HepG2 (cell line): ENCODE data around the gene VWA1. TPM values are rescaled to one million over a fixed set of nuclear protein-coding genes. Genes with fewer than 3 reads are reported as not detected.

Source experiments
- AHR ChIP-seq: IDR thresholded peaks from 2 replicates; pipeline ENCODE4 v1.6.1; 2018; ENCODE audit warnings: missing genetic modification reagents, missing compliant biosample characterization
- ARNTL ChIP-seq: sonication (generic); formaldehyde crosslinking; IDR thresholded peaks from 2 replicates; pipeline ENCODE4 v1.4.0; 2020; ENCODE audit warnings: mild to moderate bottlenecking, missing genetic modification reagents
- CBX5 ChIP-seq: sonication (generic); formaldehyde crosslinking; IDR thresholded peaks from 2 replicates; pipeline ENCODE4 v1.4.0; 2020; ENCODE audit warnings: missing genetic modification reagents, borderline replicate concordance
- HIVEP1 ChIP-seq: sonication (generic); formaldehyde crosslinking; IDR thresholded peaks from 2 replicates; pipeline ENCODE4 v1.4.0; 2020; ENCODE audit warnings: mild to moderate bottlenecking, missing genetic modification reagents
- KDM2A ChIP-seq: sonication (generic); formaldehyde crosslinking; IDR thresholded peaks from 2 replicates; pipeline ENCODE4 v1.4.0; 2020; ENCODE audit warnings: low read depth, missing genetic modification reagents, borderline replicate concordance
- KLF13 ChIP-seq: sonication (generic); formaldehyde crosslinking; IDR thresholded peaks from 2 replicates; pipeline ENCODE4 v1.4.0; 2020; ENCODE audit warnings: mild to moderate bottlenecking, missing genetic modification reagents
- KLF16 ChIP-seq, 2 experiments: sonication (generic) in 1 of 2; formaldehyde crosslinking in 1 of 2; IDR thresholded peaks; 2 replicates each; pipeline versions ENCODE4 v1.6.1 to v1.8.0; 2016 to 2023; ENCODE audit warnings: missing genetic modification reagents in 2 of 2, missing compliant biosample characterization in 1 of 2
- MXI1 ChIP-seq: IDR thresholded peaks from 3 replicates; pipeline ENCODE4 v1.6.1; 2012; ENCODE audit warnings: low read depth, low read length, inconsistent platforms, borderline replicate concordance
- NCOA1 ChIP-seq: sonication (generic); formaldehyde crosslinking; IDR thresholded peaks from 2 replicates; pipeline ENCODE4 v1.9.0; 2021; ENCODE audit warnings: missing genetic modification reagents
- POLR2AphosphoS5 ChIP-seq: IDR thresholded peaks from 2 replicates; pipeline ENCODE4 v1.6.1; 2012; ENCODE audit warnings: low read depth, low read length
- ZFP37 ChIP-seq: sonication (generic); formaldehyde crosslinking; IDR thresholded peaks from 2 replicates; pipeline ENCODE4 v1.4.0; 2020; ENCODE audit warnings: missing genetic modification reagents, borderline replicate concordance
- ZFP82 ChIP-seq: sonication (generic); formaldehyde crosslinking; IDR thresholded peaks from 2 replicates; pipeline ENCODE4 v1.5.1; 2020; ENCODE audit warnings: mild to moderate bottlenecking, missing genetic modification reagents, borderline replicate concordance
- ZMAT3 ChIP-seq: sonication (generic); formaldehyde crosslinking; conservative IDR thresholded peaks from 2 replicates; pipeline ENCODE4 v1.7.0; 2021; ENCODE audit warnings: missing genetic modification reagents
- ZNF264 ChIP-seq: sonication (generic); formaldehyde crosslinking; IDR thresholded peaks from 2 replicates; pipeline ENCODE4 v1.4.0; 2020; ENCODE audit warnings: missing genetic modification reagents
- ZNF615 ChIP-seq: sonication (generic); formaldehyde crosslinking; IDR thresholded peaks from 2 replicates; pipeline ENCODE4 v1.5.0; 2020; ENCODE audit warnings: mild to moderate bottlenecking, missing genetic modification reagents, borderline replicate concordance
- ZNF746 ChIP-seq: sonication (generic); formaldehyde crosslinking; IDR thresholded peaks from 2 replicates; pipeline ENCODE4 v1.8.0; 2022; ENCODE audit warnings: mild to moderate bottlenecking, missing genetic modification reagents
- polyA plus RNA-seq, 8 experiments: library from polyadenylated mRNA; depleted of rRNA in 3 of 8; stranded (reverse) in 7 of 8; unstranded in 1 of 8; fragments of >200 nt; fragmentation: Illumina TruSeq in 4 of 8; extraction: Trizol in 4 of 8; gene quantifications; 2 replicates each; pipeline versions ENCODE4 v1.2.1 to v1.2.3, GENCODE V29; 2011 to 2016; ENCODE audit warnings: low read depth in 4 of 8, missing spikeins in 1 of 8, mixed read lengths in 1 of 8; ENCODE audit not compliant: insufficient read depth in 1 of 8
- total RNA-seq, 5 experiments: library from RNA; depleted of rRNA; stranded (reverse); fragments of >200 nt; fragmentation: Illumina TruSeq; extraction: Trizol; gene quantifications; 2 replicates each; pipeline ENCODE4 v1.2.3, GENCODE V29; 2016; ENCODE audit warnings: low read depth in 1 of 5
- TF ChIP-seq, protein P1 (sequence below): sonication (generic); formaldehyde crosslinking; IDR thresholded peaks from 2 replicates; pipeline ENCODE4 v1.5.1; 2020; ENCODE audit warnings: missing genetic modification reagents, mild to moderate bottlenecking, borderline replicate concordance
- TF ChIP-seq, protein P2 (sequence below): sonication (generic); formaldehyde crosslinking; IDR thresholded peaks from 2 replicates; pipeline ENCODE4 v1.4.0; 2020; ENCODE audit warnings: missing genetic modification reagents
- TF ChIP-seq, protein P3 (sequence below): sonication (generic); formaldehyde crosslinking; IDR thresholded peaks from 2 replicates; pipeline ENCODE4 v1.4.0; 2020; ENCODE audit warnings: mild to moderate bottlenecking, missing genetic modification reagents
- TF ChIP-seq, protein P4 (sequence below): sonication (generic); formaldehyde crosslinking; IDR thresholded peaks from 2 replicates; pipeline ENCODE4 v1.4.0; 2020; ENCODE audit warnings: missing genetic modification reagents
- TF ChIP-seq, protein P5 (sequence below): sonication (generic); formaldehyde crosslinking; IDR thresholded peaks from 2 replicates; pipeline ENCODE4 v1.4.0; 2020; ENCODE audit warnings: low read depth, mild to moderate bottlenecking, missing genetic modification reagents

Gene VWA1
- total and polyA plus RNA-seq, 2 of the 13 experiments (the other 11 are each of a cell fraction or from before 2014, with no cell fraction given) = 40.9 to 57.5 TPM

DNA sequence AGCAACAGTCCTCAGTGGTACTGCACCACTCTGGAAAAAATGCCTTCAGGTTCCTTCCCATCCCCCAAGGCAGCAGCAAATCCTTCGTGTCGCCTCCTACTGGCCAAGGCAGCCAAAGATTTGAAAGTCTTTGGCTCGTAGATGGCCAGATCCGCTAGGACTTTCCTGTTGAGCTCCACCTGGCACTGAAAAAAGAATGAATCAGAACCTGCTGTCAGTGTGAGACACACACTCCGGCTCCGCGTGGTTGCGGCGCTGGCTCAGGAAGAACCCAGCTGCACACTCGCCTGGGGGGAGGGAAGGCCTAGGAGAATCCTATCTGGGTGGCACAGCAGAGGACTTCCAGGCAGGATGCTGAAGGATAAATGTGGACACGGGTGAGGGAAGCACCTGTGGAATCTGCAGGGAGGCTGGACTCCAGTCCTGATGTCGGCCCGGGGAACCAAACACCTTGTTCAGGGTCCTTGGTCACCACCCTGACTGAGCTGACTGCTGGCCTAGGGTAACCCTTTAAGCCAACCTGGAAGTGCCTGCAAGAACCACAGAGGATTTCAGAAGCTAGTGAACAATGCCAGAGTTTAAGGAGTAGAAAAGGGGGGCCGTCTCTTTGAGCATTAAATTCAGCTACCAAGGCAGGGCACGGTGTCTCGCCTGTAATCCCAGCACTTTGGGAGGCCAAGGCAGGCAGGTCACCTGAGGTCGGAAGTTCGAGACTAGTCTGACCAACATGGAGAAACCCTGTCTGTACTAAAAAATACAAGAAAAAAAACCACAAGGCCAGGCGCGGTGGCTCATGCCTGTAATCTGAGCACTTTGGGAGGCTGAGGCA lies 33.2 kb upstream of the VWA1 start (continued):
- TF ChIP-seq HIVEP1 (peak; percentile 46; the same call in 1 of the 2 replicates), ZMAT3 (CRISPR knock-in tag) (no peak), ZNF615 (CRISPR knock-in tag) (no peak), ZNF264 (no peak), KDM2A (CRISPR knock-in tag) (peak; percentile 43; the same call in 1 of the 2 replicates), CBX5 (CRISPR knock-in tag) (peak; percentile 47; the same call in 1 of the 2 replicates), MXI1 (peak; percentile 37; the same call in 1 of the 3 replicates), ARNTL (CRISPR knock-in tag) (no peak), KLF13 (no peak), NCOA1 (CRISPR knock-in tag) (no peak), POLR2AphosphoS5 (peak; percentile 38), ZFP82 (CRISPR knock-in tag) (no peak), ZFP37 (no peak), KLF16 (CRISPR knock-in tag; IDR thresholded peaks at IDR 0.05) (peak in 1 of 2 experiments; percentile 35; a peak in 1 of 4 replicates), ZNF746 (CRISPR knock-in tag) (no peak), AHR (CRISPR knock-in tag) (no peak)
- TF ChIP-seq, protein P1, sequence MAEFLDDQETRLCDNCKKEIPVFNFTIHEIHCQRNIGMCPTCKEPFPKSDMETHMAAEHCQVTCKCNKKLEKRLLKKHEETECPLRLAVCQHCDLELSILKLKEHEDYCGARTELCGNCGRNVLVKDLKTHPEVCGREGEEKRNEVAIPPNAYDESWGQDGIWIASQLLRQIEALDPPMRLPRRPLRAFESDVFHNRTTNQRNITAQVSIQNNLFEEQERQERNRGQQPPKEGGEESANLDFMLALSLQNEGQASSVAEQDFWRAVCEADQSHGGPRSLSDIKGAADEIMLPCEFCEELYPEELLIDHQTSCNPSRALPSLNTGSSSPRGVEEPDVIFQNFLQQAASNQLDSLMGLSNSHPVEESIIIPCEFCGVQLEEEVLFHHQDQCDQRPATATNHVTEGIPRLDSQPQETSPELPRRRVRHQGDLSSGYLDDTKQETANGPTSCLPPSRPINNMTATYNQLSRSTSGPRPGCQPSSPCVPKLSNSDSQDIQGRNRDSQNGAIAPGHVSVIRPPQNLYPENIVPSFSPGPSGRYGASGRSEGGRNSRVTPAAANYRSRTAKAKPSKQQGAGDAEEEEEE (CRISPR knock-in tag) = no peak
- TF ChIP-seq, protein P2, sequence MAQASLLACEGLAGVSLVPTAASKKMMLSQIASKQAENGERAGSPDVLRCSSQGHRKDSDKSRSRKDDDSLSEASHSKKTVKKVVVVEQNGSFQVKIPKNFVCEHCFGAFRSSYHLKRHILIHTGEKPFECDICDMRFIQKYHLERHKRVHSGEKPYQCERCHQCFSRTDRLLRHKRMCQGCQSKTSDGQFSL (CRISPR knock-in tag) = no peak
- TF ChIP-seq, protein P3, sequence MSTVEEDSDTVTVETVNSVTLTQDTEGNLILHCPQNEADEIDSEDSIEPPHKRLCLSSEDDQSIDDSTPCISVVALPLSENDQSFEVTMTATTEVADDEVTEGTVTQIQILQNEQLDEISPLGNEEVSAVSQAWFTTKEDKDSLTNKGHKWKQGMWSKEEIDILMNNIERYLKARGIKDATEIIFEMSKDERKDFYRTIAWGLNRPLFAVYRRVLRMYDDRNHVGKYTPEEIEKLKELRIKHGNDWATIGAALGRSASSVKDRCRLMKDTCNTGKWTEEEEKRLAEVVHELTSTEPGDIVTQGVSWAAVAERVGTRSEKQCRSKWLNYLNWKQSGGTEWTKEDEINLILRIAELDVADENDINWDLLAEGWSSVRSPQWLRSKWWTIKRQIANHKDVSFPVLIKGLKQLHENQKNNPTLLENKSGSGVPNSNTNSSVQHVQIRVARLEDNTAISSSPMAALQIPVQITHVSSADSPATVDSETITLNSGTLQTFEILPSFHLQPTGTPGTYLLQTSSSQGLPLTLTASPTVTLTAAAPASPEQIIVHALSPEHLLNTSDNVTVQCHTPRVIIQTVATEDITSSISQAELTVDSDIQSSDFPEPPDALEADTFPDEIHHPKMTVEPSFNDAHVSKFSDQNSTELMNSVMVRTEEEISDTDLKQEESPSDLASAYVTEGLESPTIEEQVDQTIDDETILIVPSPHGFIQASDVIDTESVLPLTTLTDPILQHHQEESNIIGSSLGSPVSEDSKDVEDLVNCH (CRISPR knock-in tag) = no peak
- TF ChIP-seq, protein P4, sequence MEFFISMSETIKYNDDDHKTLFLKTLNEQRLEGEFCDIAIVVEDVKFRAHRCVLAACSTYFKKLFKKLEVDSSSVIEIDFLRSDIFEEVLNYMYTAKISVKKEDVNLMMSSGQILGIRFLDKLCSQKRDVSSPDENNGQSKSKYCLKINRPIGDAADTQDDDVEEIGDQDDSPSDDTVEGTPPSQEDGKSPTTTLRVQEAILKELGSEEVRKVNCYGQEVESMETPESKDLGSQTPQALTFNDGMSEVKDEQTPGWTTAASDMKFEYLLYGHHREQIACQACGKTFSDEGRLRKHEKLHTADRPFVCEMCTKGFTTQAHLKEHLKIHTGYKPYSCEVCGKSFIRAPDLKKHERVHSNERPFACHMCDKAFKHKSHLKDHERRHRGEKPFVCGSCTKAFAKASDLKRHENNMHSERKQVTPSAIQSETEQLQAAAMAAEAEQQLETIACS (CRISPR knock-in tag) = no peak
- TF ChIP-seq, protein P5, sequence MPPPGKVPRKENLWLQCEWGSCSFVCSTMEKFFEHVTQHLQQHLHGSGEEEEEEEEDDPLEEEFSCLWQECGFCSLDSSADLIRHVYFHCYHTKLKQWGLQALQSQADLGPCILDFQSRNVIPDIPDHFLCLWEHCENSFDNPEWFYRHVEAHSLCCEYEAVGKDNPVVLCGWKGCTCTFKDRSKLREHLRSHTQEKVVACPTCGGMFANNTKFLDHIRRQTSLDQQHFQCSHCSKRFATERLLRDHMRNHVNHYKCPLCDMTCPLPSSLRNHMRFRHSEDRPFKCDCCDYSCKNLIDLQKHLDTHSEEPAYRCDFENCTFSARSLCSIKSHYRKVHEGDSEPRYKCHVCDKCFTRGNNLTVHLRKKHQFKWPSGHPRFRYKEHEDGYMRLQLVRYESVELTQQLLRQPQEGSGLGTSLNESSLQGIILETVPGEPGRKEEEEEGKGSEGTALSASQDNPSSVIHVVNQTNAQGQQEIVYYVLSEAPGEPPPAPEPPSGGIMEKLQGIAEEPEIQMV (CRISPR knock-in tag) = 0 out of 2 replicates have a peak, but pooled peaks have one; percentile 49
